Tibial nerve (tissue), 4 donors: Measurements from ENCODE around the gene TSGA10IP.

ENCODE experiments used
- CTCF ChIP-seq, 5 experiments: fragments of 200-600 bp in 3 of 5; fragments of 450-650 bp in 2 of 5; sonication (generic) in 3 of 5; IDR thresholded peaks; one replicate each; pipeline ENCODE4 v1.5.1; 2016 to 2019; ENCODE audit warnings: antibody characterized with exemption in 5 of 5, mild to moderate bottlenecking in 3 of 5, moderate library complexity in 2 of 5
- EP300 ChIP-seq, 2 donors: sonication (generic); formaldehyde crosslinking; IDR thresholded peaks; one replicate each; pipeline ENCODE4 v1.6.1; 2017; ENCODE audit warnings: antibody characterized with exemption in 2 of 2, mild to moderate bottlenecking in 1 of 2

DNA sequence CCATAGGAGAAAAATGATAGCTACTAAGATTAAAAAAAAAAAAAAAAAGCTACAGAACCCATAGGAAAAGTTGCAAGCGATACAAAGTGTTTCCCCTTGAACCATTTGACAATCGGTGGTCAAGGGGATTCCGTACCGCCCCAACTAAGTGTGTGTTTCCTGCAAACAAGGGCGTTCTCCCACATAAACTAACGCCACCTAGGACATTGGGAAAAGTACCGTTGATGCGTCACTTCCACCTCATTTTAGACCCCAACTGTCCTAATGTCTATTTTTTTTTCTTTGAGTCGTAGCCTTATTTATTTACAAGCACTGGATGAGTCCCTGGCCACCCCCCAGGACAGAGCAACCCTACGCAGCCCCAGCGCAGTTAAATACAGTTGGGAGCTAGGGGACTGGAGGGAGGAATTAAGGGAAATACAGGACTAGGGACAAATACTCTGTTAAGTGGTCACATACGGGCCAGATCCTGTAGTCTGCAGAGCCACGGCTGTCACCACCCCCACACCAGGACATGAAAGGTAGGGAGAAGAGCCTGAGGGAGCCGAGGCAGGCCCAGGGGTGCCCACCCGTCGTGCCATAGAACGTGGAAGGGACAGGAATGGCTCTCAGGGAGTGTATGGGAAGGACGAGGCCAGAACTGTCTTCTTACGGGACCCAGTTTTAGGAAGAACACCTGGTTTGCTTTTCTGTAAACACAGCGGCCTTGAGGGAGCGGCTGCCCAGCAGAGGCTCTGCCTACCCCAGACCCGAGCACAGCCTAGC is 37.7 kb downstream of the TSGA10IP start:
- no peak for TF ChIP-seq CTCF (IDR thresholded peaks at IDR 0.05)
- TF ChIP-seq EP300 (IDR thresholded peaks at IDR 0.05), result no peak
